Skeletal muscle satellite cell (primary cell): ENCODE measurements around the gene FBXO47.
"Not testable (repeated sequence)": the region's sequence is repeated elsewhere in the genome, so short reads cannot be mapped to it uniquely, and the experiment has no call there.

ENCODE experiments used
- H3K27me3 ChIP-seq: 2 replicates; pipeline ENCODE4 v1.7.0; 2013; ENCODE audit warnings: low read length; ENCODE audit not compliant: control insufficient read depth, insufficient read depth
- H3K36me3 ChIP-seq: 2 replicates; pipeline ENCODE4 v1.7.0; 2013; ENCODE audit warnings: mild to moderate bottlenecking, control low read depth, low read length; ENCODE audit not compliant: insufficient read depth
- H3K4me1 ChIP-seq: 2 replicates; pipeline ENCODE4 v1.7.0; 2013; ENCODE audit warnings: low read length; ENCODE audit not compliant: control insufficient read depth, insufficient read depth
- H3K4me2 ChIP-seq: 2 replicates; pipeline ENCODE4 v1.7.0; 2013; ENCODE audit warnings: mild to moderate bottlenecking, low read length
- H3K4me3 ChIP-seq: 2 replicates; pipeline ENCODE4 v1.7.0; 2013; ENCODE audit warnings: low read length
- H3K9ac ChIP-seq: 2 replicates; pipeline ENCODE4 v1.7.0; 2013; ENCODE audit warnings: mild to moderate bottlenecking, low read depth, low read length, moderate library complexity
- H3K9me3 ChIP-seq: replicated peaks from 2 replicates; pipeline ENCODE4 v1.7.0; 2013; ENCODE audit warnings: mild to moderate bottlenecking, control low read depth, low read length

Gene FBXO47

GRCh38 chr17:38940404-38940803 lies 26.8 kb downstream of the FBXO47 start:
- Histone ChIP-seq H3K27me3 (peaks cover 7% of the 10 kb centered on the region), H3K9me3 (no peaks in the 10 kb centered on the region), H3K9ac (no peak overlapping the region), H3K4me3 (no peak overlapping the region), H3K4me2 (no peak overlapping the region), H3K4me1 (no peaks in the 10 kb centered on the region), H3K36me3 (no peaks in the 10 kb centered on the region)

- H3K4me3 ChIP-seq, result no peak overlapping the region
- peaks cover 10% of the 10 kb centered on the region for H3K27me3 ChIP-seq
- no peaks in the 10 kb centered on the region for H3K4me1 ChIP-seq
- no peak overlapping the region for H3K9ac ChIP-seq
- no peak overlapping the region for H3K4me2 ChIP-seq
- no peaks in the 10 kb centered on the region for H3K36me3 ChIP-seq
- H3K9me3 ChIP-seq, result no peaks in the 10 kb centered on the region
Measured at GRCh38 chr17:38939987-38940386, 27.2 kb downstream of the FBXO47 start.

- not testable (repeated sequence) for H3K9me3 ChIP-seq, H3K4me3 ChIP-seq, H3K36me3 ChIP-seq, H3K27me3 ChIP-seq, H3K9ac ChIP-seq, H3K4me2 ChIP-seq, H3K4me1 ChIP-seq
Measured at GRCh38 chr17:38933962-38934361, 33.2 kb downstream of the FBXO47 start.

- not testable (repeated sequence) for H3K36me3 ChIP-seq, H3K27me3 ChIP-seq, H3K4me3 ChIP-seq, H3K9me3 ChIP-seq, H3K4me1 ChIP-seq, H3K4me2 ChIP-seq, H3K9ac ChIP-seq
Measured at GRCh38 chr17:38930782-38931181, 36.4 kb downstream of the FBXO47 start.

GRCh38 chr17:38926293-38927070 lies 40.7 kb downstream of the FBXO47 start:
- Histone ChIP-seq H3K4me3 (no peak overlapping the region), H3K9me3 (no peaks in the 10 kb centered on the region), H3K36me3 (peaks cover 9% of the 10 kb centered on the region), H3K4me2 (no peak overlapping the region), H3K27me3 (no peaks in the 10 kb centered on the region), H3K9ac (no peak overlapping the region), H3K4me1 (peaks cover 17% of the 10 kb centered on the region)

- no peak within 1 kb of the TSS for H3K9ac ChIP-seq
- H3K4me3 ChIP-seq, result no peak within 1 kb of the TSS
- H3K36me3 ChIP-seq, result peaks cover 20% of the 10 kb centered on the region
- H3K27me3 ChIP-seq, result no peaks in the 10 kb centered on the region
- H3K4me2 ChIP-seq, result no peak within 1 kb of the TSS
- no peaks in the 10 kb centered on the region for H3K9me3 ChIP-seq
- H3K4me1 ChIP-seq, result peaks cover 25% of the 10 kb centered on the region
Measured at GRCh38 chr17:38925263-38925995, 41.8 kb downstream of the FBXO47 start, which contains the start of gene LASP1NB. Gene LASP1NB, plus strand, starts transcription at chr17:38925614.

- Histone ChIP-seq H3K4me1 (peaks cover 27% of the 10 kb centered on the region), H3K9me3 (no peaks in the 10 kb centered on the region), H3K9ac (no peak overlapping the region), H3K4me2 (no peak overlapping the region), H3K4me3 (no peak overlapping the region), H3K27me3 (no peaks in the 10 kb centered on the region), H3K36me3 (peaks cover 44% of the 10 kb centered on the region)
Measured at GRCh38 chr17:38922538-38923297, 44.5 kb downstream of the FBXO47 start.

GRCh38 chr17:38921756-38922411 lies 45.3 kb downstream of the FBXO47 start:
- H3K9me3 ChIP-seq, result no peaks in the 10 kb centered on the region
- H3K4me2 ChIP-seq, result no peak overlapping the region
- no peak overlapping the region for H3K9ac ChIP-seq
- no peak overlapping the region for H3K4me3 ChIP-seq
- peaks cover 27% of the 10 kb centered on the region for H3K4me1 ChIP-seq
- peaks cover 48% of the 10 kb centered on the region for H3K36me3 ChIP-seq
- no peaks in the 10 kb centered on the region for H3K27me3 ChIP-seq

- no peak overlapping the region for H3K4me3 ChIP-seq
- H3K36me3 ChIP-seq, result peaks cover 56% of the 10 kb centered on the region
- H3K9me3 ChIP-seq, result no peaks in the 10 kb centered on the region
- H3K4me2 ChIP-seq, result no peak overlapping the region
- H3K4me1 ChIP-seq, result peaks cover 27% of the 10 kb centered on the region
- no peak overlapping the region for H3K9ac ChIP-seq
- no peaks in the 10 kb centered on the region for H3K27me3 ChIP-seq
Measured at GRCh38 chr17:38920374-38921291, 46.6 kb downstream of the FBXO47 start.

- H3K4me1 ChIP-seq, result peaks cover 27% of the 10 kb centered on the region
- no peak overlapping the region for H3K4me3 ChIP-seq
- no peak overlapping the region for H3K9ac ChIP-seq
- H3K4me2 ChIP-seq, result no peak overlapping the region
- H3K27me3 ChIP-seq, result no peaks in the 10 kb centered on the region
- H3K9me3 ChIP-seq, result no peaks in the 10 kb centered on the region
- peaks cover 67% of the 10 kb centered on the region for H3K36me3 ChIP-seq
Measured at GRCh38 chr17:38919316-38920078, 47.7 kb downstream of the FBXO47 start.
